Skin epidermis (tissue), 12 donors: ENCODE data around the gene KRT1.
"Not testable (repeated sequence)": the region's sequence is repeated elsewhere in the genome, so short reads cannot be mapped to it uniquely, and the experiment has no call there.

ENCODE experiments used
- H3K27ac ChIP-seq, 21 experiments: fragments of 200-600 bp; sonication (generic) in 11 of 21; one replicate each; pipeline ENCODE4 v1.5.0; 2020; ENCODE audit warnings: mild to moderate bottlenecking in 3 of 21, inconsistent platforms in 2 of 21, moderate library complexity in 2 of 21
- H3K4me3 ChIP-seq, 7 experiments: fragments of 200-600 bp; sonication (generic) in 2 of 7; one replicate each; pipeline ENCODE4 v1.5.0; 2020; ENCODE audit warnings: inconsistent platforms in 2 of 7, mild to moderate bottlenecking in 2 of 7, moderate library complexity in 1 of 7

The KRT1 gene

GRCh38 chr12:52685406-52685890 lies 5.2 kb upstream of the KRT1 start:
- Histone ChIP-seq H3K4me3 (no peak overlapping the region), H3K27ac (peak overlapping the region in 10 of 21 experiments; percentile 2 to 75 (median 48))

GRCh38 chr12:52684431-52684830 lies 4.2 kb upstream of the KRT1 start:
- Histone ChIP-seq H3K4me3 (no peak overlapping the region), H3K27ac (peak overlapping the region in 9 of 21 experiments; percentile 39 to 75 (median 60))

- peak overlapping the region in 8 of 21 experiments; percentile 25 to 60 (median 42) for H3K27ac ChIP-seq
These were observed 3.5 kb upstream of the KRT1 start for GRCh38 chr12:52683575-52684300.

GRCh38 chr12:52682938-52683574 lies 2.8 kb upstream of the KRT1 start:
- H3K27ac ChIP-seq, result peak overlapping the region in 6 of 21 experiments; percentile 16 to 60 (median 42)

More at GRCh38 chr12:52683575-52684300, 3.5 kb upstream of the KRT1 start:
- H3K4me3 ChIP-seq, result no peak overlapping the region

GRCh38 chr12:52682381-52682660 lies 2.1 kb upstream of the KRT1 start:
- Histone ChIP-seq H3K27ac (peak overlapping the region in 6 of 21 experiments; percentile 7 to 57 (median 29)), H3K4me3 (no peak overlapping the region)

More at GRCh38 chr12:52682938-52683574, 2.8 kb upstream of the KRT1 start:
- no peak overlapping the region for H3K4me3 ChIP-seq

GRCh38 chr12:52681526-52682380 lies 1.5 kb upstream of the KRT1 start:
- Histone ChIP-seq H3K27ac (peak overlapping the region in 8 of 21 experiments; percentile 0 to 57 (median 16)), H3K4me3 (no peak overlapping the region)

GRCh38 chr12:52679875-52680274 lies 332 bp downstream of the KRT1 start:
- peak overlapping the region in 5 of 7 experiments; percentile 4 to 24 (median 8) for H3K4me3 ChIP-seq
- H3K27ac ChIP-seq, result peak overlapping the region in 13 of 21 experiments; percentile 15 to 65 (median 34)

- Histone ChIP-seq H3K27ac (peak overlapping the region in 6 of 21 experiments; percentile 1 to 33 (median 16)), H3K4me3 (peak overlapping the region in 1 of 7 experiments; percentile 24)
These were observed 2.5 kb downstream of the KRT1 start for GRCh38 chr12:52677671-52678070.

GRCh38 chr12:52677126-52677525 lies 3.1 kb downstream of the KRT1 start:
- H3K4me3 ChIP-seq, result peak overlapping the region in 1 of 7 experiments; percentile 24
- H3K27ac ChIP-seq, result peak overlapping the region in 5 of 21 experiments; percentile 1 to 9 (median 6)

- Histone ChIP-seq H3K27ac (no peak overlapping the region), H3K4me3 (peak overlapping the region in 1 of 7 experiments; percentile 13)
These were observed 4.0 kb downstream of the KRT1 start for GRCh38 chr12:52676163-52676562.

- Histone ChIP-seq H3K4me3 (no peak overlapping the region), H3K27ac (no peak overlapping the region)
These were observed 4.9 kb downstream of the KRT1 start for GRCh38 chr12:52675301-52675701.

GRCh38 chr12:52674433-52674775 lies 5.8 kb downstream of the KRT1 start:
- Histone ChIP-seq H3K4me3 (no peak overlapping the region), H3K27ac (no peak overlapping the region)

- H3K27ac ChIP-seq, result no peak overlapping the region
These were observed 6.3 kb downstream of the KRT1 start for GRCh38 chr12:52673713-52674432.

GRCh38 chr12:52673217-52673616 lies 7.0 kb downstream of the KRT1 start:
- H3K4me3 ChIP-seq, result no peak overlapping the region
- H3K27ac ChIP-seq, result no peak overlapping the region

More at GRCh38 chr12:52673713-52674432, 6.3 kb downstream of the KRT1 start:
- H3K4me3 ChIP-seq, result no peak overlapping the region

- H3K27ac ChIP-seq, result no peak overlapping the region
- no peak overlapping the region for H3K4me3 ChIP-seq
These were observed 7.8 kb downstream of the KRT1 start for GRCh38 chr12:52672321-52672933.

GRCh38 chr12:52670961-52671360 lies 9.2 kb downstream of the KRT1 start:
- H3K27ac ChIP-seq, result no peak overlapping the region
- no peak overlapping the region for H3K4me3 ChIP-seq

GRCh38 chr12:52670506-52670905 lies 9.7 kb downstream of the KRT1 start:
- Histone ChIP-seq H3K27ac (no peak overlapping the region), H3K4me3 (no peak overlapping the region)

- H3K4me3 ChIP-seq, H3K27ac ChIP-seq: not testable (repeated sequence)
These were observed 10.3 kb downstream of the KRT1 start for GRCh38 chr12:52669941-52670340.

- Histone ChIP-seq H3K4me3 (no peak overlapping the region), H3K27ac (no peak overlapping the region)
These were observed 10.8 kb downstream of the KRT1 start for GRCh38 chr12:52669426-52669825.
